AG08395 (cell line): Measurements from ENCODE around the gene E2F1.
A peak's percentile ranks its signal among the peaks of the same experiment; 100 is the strongest.

Experiments
- DNase-seq: peaks from one replicate; pipeline ENCODE4 v3.0.0; 2012; ENCODE audit warnings: mixed read lengths, low spot score

E2F1 gene, protein sequence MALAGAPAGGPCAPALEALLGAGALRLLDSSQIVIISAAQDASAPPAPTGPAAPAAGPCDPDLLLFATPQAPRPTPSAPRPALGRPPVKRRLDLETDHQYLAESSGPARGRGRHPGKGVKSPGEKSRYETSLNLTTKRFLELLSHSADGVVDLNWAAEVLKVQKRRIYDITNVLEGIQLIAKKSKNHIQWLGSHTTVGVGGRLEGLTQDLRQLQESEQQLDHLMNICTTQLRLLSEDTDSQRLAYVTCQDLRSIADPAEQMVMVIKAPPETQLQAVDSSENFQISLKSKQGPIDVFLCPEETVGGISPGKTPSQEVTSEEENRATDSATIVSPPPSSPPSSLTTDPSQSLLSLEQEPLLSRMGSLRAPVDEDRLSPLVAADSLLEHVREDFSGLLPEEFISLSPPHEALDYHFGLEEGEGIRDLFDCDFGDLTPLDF

DNA sequence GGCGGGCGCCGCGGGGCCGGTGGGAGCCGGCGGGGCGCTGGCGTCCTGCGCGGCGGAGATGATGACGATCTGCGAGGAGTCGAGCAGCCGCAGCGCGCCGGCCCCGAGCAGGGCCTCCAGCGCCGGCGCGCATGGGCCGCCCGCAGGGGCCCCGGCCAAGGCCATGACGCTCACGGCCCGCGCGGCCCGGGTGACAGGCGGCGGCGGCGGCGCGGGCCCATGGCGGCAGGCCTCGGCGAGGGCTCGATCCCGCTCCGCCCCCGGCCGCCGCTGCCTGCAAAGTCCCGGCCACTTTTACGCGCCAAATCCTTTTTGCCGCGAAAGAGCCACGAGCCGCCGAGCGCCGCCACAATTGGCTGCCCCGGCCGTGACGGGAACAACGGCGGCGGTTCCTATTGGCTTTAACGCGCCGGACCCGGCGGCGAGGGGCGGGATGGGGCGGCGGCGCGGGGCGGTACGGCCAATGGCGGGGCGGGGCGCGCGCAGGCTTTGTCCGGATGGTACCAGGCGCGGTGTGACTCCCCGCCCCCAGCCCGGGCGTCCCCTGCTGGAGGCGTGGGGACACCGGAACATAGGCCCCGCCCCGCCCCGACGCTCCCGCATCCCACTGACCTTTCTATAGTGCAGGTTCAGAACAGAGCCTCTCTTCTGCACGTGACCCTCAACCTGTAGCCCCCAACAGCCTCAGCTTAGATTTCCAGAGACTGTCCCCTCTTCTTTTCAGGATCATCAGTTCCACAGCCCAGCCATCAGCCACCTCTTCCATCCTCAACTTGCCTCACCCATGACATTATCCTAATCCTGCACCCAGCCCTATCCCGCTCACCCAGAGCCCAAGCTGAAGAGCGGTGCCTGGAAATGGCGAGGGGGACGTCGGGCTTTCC is at the start of gene E2F1:
E2F1 (minus strand) TSS at position 286 of the 884 bp plus-strand sequence; CDS start at position 165, 121 bp downstream.
- DNase-seq: peak; percentile 99

DNA sequence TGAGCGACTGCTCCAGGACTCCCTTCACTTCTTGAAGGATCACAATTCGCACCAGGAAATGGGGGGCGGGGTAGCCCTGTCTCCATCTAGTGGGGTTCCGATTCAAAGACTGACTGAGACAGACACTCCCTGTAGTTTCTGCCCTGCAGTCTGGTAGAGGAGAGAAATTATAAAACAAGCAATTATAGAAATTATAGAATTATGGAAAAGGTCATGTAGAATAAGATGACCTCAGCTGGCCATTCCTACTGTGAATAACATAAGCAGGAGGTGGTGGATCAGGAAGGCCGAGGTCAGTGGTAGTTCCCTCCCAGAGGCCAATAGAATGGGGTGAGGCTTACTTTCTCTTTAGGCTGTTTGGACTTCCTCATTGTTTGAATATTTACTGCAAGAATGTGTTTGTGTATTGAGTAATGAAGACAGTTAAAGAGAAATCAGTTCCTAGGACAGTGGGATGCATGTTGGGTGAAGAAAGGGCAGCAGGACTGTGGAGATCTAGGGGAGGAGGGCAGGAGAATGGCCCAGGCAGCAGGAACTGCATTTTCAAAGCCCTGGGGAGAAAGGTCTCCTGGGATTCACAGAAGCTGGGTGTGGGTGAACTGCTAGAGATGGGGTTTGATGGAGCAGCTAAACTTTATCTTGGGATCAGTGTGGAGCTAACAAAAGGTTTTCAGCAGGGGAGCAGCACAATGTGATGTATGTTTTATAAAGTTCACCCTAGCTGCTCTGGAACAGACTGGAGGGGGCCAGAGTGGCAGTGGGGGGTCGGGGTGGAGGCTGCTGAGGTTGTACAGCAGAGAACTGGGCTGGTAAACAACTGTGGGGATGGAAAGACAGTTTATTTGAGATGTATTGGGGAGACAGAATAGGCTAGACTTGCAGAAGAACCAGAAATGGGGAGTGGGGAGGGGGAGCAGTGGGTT is 47.7 kb upstream of the E2F1 start:
- DNase-seq: peak; percentile 83

DNA sequence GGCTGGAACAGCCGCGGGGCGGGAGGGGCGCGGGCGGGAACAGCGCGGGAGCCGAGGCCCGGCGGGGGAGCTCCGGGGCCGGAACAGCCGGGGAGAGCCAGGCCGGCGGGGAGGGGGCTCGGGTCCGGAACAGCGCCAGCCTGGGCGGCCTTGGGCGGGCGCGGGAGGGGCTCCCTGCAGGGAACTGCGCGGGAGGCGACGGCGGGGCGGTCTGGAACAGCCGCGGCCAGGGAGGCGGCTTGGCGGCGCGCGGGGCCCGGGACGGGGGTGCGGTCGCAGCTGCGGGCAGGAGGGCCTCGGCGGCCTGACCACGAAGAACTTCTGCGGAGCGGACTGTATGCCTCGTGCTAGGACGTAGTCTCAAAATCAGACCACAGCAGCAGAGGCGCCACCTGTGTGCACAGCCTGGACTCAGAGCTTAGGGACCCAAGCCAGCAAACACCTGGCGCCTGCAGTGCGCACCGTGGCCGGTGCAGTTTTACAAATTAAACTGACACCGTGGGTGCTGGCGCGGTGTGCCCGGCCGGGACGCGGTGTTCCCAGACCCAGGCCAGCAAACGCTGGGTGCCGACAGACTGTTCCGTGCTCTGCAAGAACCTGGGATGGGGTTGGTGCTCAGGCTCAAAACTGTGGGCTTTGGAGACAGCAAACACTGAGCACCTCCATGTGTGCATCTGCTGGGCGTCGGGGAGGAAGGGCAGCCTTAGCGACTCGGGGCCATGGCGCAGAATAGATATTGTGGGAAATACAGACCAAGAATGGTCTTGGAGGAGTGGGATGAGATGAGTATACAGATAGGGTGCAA is 46.2 kb upstream of the E2F1 start:
- no peak for DNase-seq

DNA sequence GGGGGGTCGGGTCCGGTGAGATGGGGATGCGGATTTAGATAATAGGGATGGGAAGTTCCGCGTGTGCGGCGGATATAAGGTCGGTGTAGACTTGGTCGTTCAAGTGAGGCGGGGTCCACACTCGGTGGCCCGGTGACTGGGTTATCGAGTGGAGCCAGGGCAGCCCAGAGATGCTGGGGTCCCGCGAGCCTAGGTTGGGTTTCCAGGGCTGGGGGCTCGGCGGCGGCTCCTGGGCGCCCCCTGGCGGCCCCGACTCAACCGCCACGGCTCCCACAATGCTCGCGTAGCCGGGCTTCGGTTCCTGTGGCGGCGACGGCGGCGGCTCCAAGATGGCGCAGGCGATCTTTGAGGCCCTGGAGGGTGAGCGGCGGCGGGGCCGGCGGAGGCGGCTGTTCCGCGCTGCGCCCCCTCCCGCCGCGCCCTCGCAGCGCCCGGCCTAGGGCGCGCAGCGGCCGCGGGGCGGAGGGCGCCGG is 45.5 kb upstream of the E2F1 start, which contains the start of gene ZNF341:
ZNF341 (plus strand) TSS at position 304 of the 473 bp plus-strand sequence; CDS start at position 330, 26 bp downstream.
- peak; percentile 88 for DNase-seq

DNA sequence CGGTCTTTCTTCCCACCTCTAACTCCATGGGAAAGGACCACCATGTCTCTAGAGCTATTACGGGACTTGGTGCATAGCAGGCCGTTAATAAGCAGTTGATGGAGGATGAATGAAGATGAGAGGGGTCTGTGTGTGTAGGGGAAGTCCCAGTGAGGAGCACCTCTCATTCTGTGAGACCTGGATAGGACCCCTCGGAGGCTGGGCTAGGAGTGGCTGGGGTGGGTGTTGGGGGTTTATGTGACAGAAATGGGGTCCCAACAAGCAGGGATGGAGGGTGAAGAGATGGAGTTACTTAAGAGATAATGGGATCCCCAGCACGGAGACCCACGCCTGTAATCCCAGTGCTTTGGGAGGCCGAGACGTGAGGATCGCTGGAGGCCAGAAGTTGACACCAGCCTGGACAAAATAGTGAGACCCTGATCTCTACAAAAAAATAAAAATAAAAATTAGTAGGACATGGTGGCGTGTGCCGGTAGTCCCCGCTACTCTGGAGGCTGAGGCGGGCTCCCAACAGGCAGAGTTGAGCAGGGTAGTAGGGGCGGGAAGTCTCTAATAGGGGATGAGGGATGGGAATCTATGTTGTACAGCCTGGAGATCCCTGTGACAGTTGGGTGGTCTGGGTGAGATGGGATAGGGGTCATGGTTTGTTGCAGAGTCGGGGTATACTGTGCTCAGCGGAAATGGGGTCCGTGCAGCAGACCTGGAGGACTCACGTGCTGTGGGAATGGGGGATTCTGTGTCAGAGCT is 44.9 kb upstream of the E2F1 start:
- DNase-seq: no peak

DNA sequence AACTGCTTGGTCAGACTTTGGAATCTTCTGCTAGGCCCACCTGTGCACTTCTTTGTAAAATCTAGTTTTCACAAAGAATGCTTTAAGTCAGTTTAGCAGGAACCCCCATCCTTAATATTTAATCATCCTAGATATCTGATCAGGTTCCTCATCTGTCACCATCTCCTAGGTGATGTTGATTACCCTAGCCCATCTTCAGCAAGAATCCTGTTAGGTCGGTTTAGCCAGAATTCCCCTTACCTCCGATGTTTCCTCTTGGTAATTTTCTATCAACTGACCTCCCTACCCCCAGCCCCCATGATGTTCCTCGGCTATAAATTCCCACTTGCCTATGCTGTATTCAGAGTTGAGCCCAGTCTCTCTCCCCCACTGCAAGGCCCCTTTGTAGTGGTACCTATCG is 42.9 kb upstream of the E2F1 start:
- DNase-seq: no peak

DNA sequence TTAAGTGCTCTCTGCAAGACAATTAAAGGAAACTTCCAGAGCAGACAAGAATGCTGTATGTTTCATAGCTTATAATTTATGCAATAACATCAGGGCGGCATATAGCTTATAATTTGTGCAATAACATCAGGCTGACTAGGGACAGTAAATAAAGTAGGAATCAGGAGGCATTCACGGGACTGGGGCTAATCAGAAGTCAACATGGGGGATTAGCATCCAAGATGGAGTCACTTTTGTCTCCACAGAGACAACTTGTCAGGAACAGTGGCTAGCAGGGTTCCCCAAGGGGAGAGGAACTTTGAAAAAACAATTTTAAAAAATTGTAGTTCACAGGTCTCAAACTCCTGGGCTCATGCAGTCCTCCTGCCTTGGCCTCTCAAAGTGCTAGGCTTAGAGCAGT is 42.3 kb upstream of the E2F1 start:
- no peak for DNase-seq

DNA sequence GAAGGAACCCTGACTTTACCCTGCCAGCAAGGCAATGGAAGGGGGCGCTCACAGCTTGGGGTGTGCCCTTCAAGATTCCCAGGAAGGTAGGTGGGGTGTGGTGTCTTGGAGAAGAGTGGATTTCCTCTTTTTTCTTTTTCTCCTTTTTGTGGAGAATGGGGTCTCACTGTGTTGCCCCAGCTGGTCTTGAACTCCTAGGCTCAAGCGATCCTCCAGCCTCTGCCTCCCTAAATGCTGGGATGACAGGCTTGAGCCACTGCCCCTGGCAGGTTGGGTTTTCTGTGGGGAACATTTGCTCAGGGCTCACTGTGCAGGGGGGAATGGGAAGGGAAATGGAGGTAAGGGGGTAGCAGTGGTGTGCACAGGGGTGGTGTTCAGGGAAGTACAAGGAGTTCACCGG is 41.6 kb upstream of the E2F1 start:
- no peak for DNase-seq

DNA sequence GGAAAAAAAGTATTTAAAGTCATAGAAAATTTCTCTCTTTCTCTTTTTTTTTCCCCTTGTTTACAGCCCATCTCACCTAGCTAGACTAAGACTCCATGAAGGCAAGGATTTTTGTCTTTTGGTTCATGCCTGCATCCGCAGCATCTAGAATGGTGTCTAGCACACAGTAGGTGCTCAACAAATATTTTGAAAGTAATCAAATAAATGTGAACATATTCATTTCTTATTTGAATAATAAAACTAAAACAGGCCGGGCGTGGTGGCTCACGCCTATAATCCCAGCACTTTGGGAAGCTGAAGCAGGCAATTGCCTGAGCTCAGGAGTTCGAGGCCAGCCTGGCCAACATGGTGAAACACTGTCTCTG is 40.9 kb upstream of the E2F1 start:
- no peak for DNase-seq

DNA sequence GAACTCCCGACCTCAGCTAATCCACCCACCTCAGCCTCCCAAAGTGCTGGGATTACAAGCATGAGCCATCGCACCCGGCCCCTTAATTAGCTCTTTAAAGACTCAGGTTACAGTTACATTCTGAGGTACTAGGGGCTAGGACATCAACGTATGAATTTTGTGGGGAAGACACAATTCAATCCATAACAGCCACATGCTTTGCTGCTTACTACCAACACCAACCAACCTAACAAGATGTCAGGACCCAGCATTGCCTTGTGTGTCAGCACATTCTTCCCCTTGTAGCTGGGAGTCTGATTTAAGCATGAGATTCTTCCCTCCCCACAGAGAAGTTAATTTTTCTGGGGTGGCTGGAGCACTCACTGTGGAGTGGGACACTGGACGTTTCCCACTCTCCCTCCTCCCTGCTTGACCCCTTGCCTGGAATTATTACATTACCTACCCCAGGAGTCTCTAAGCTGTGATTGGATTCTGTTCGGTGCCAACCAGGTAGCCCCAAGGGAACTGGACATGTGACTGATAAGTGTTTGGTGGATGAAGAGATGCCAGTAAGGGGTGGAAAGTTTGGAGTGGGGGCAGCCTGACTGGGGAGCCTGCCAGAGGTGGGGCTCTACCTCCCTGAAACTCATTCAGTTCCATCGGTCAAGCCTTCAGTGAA is 39.6 kb upstream of the E2F1 start:
- no peak for DNase-seq

DNA sequence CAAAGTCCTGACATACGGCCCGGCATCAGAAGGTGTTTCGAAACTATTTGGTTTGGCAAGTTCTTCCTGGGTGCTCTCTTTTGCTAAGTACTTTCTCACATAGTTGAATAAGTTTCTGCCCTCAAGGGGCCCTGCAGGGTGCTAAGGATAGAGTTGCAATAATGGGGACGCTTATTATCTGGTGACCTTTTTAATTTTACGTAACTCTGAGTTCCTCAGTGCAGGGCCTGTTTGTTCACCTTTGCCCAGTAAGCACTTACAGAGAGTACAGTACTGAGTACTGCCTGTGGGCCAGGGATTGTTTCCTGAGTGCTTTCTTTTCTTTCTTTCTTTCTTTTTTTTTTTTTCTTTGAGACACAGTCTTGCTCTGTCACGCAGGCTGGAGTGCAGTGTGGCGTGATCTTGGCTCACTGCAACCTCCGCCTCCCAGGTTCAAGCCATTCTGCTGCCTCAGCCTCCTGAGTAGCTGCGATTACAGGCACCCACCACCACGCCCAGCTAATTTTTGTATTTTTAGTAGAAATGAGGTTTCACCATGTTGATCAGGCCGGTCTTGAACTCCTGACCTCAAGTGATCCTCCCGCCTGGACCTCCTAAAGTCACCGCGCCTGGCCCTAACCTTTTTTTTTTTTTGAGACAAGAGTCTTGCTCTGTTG is 38.4 kb upstream of the E2F1 start:
- no peak for DNase-seq

DNA sequence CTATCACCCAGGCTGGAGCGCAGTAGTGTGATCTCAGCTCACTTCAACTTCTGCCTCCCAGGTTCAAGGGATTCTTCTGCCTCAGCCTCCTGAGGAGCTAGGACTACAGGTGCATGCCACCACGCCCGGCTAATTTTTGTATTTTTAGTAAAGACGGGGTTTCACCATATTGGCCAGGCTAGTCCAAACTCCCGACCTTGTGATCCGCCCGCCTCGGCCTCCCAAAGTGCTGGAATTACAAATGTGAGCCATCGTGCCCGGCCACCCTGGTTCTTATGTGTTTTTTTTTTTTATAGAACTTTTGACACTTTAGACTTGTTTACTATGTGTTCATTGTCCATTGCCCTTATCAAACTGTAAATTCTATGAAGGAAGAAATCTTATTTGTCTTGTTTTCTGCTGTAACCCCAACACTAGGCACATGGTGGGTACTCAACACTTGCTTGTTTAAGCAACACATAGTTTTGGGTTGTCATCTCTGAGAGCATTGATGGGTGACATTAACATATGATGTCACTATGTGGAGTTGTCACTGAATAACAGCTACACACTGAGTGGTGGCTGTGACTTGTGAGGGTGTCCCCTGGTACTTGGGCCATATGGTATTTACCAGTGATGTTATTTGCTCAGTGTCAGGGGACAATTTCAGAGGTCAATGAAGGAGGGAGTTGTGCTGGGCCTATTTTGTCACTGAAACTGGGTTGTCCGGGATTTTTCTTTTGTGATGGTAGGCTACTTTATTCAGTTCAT is 35.4 kb upstream of the E2F1 start:
- DNase-seq: no peak

DNA sequence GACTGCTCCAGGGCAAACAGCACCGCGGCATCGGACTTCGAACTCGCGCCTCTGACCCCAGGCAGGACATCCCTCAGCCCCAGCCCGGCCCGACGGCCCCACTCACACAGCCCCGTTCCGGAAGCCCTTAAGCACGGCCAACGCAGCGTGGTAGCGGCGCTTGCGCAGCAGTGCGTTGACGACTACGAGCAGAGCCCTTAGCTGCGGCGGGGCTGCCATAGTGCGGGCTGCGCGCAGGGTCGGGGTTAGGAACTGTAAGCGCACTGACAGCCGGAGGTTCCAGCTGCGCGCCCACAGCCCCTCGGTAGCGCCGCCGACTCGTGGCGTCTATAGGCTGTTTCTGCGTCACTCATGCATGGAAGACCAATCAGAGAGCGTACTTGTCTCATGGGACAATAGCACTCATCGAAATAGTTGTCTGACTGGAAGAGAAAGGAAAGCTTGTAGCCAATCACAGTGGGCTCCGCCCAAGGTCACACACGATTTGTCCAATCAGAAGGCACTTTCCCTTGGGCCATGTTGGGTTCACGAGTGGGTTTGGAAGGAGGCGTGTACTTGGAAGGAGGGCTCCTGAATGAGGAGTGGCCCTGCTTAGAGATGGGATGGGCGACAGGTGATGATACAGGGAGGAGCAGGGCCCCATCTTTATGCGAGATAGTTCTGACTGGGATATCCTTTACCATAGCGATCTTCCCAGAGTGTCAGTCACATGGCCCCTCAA is 34.0 kb upstream of the E2F1 start, which contains the start of gene PXMP4:
PXMP4 (minus strand) TSS at position 322 of the 721 bp plus-strand sequence; CDS start at position 219, 103 bp downstream.
- peak; percentile 99 for DNase-seq

DNA sequence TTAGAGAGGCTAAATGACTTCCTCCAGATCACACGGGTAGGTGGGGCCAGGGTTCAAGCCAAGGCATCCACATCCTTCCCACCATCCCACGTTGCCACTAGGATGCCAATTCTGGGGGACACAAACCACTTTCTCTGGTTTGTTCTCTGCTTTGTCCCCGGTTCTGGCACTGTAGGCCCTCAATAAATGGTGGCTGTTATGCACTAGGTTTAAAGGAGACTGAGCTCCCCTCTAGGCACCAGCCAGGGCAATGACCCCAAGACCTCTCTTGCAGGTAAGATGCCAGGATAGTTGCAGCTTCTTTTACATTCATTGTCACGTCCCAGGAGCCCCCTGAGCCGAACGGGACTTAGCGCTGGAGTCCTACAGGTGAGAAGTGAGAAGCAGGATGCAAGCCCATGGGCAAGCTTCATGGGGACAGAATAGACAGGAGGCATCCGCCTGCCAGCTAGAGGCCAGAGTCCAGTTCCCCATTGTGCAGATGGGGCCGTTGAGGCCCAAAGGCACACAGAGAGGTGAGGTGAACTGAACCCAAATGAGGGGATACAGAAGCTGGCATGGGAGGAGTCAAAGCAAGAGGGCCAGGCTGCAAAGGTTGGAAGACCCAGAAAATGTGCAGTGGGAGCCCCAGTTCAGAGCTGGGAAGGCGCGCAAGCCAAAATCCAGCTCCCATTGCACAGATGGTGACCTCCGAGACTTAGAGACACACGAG is 33.2 kb upstream of the E2F1 start:
- DNase-seq: no peak

DNA sequence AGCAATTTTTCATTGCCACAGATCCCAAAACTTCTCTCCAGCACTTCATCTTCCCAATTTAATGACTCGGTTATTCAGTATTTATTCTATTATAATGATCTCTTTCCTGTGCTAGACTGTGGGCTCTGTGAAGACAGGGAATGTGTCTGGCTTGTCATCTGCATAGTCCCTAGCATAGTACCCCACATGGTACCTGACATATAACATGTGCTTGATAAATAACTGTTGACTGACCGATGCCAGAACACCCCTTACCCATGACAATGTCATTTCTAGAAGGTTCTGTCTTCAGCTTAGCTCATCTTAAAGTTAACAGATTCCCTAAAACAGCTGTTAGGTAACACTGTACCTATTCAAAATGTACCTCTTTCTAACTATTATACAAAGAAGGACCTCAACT is 30.3 kb upstream of the E2F1 start:
- no peak for DNase-seq

DNA sequence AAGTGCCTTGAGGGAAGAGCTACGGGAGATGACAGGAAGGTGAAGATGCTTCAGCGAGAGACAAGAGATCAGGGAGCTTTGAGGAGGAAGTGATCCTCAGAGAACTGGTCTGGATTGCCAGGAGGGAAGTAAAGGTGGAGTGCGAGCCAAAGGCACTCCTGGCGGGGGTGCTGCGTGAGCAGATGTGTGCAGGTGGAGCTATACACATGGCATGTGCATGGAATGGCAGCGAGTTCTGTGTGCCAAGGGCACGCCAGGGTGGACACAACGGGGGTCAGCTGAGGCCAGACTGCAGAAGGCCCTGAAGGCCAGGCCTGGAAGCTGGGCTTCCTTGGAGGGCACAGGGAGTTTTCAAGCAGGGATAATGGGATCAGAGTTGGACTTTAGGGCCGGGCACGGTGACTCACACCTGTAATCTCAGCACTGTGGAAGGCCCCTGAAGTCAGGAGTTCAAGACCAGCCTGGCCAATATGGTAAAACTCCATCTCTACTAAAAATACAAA is 27.7 kb upstream of the E2F1 start:
- DNase-seq: no peak

DNA sequence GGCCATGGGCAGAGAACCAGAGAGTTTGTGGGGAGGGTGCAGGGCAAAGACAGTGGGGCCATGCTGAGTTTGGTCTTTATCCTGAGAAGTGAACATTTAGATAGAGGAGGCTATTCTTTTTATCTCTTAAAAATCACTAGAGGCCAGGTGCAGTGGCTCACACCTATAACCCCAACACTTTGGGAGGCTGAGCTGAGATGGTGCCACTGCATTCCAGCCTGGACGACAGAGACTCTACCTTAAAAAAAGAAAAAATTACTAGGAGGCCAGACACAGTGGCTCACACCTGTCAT is 25.2 kb upstream of the E2F1 start:
- DNase-seq: no peak
